Coronary artery (tissue), 2 donors: Measurements from ENCODE around the gene EWSR1.

Experiments used
- DNase-seq: peaks from one replicate; pipeline ENCODE4 v3.0.0-alpha.2; 2017; ENCODE audit warnings: low spot score
- H3K27ac ChIP-seq, 2 donors: fragments of 200-600 bp; sonication (generic); one replicate each; pipeline ENCODE4 v1.5.1; 2016 to 2019
- H3K4me3 ChIP-seq: fragments of 200-600 bp; sonication (generic); 2 replicates; pipeline ENCODE4 v1.5.1; 2016; ENCODE audit warnings: mild to moderate bottlenecking, moderate library complexity
- CTCF ChIP-seq: fragments of 200-600 bp; sonication (generic); IDR thresholded peaks from one replicate; pipeline ENCODE4 v1.5.1; 2019; ENCODE audit warnings: antibody characterized with exemption

EWSR1 gene

GRCh38 chr22:29253561-29254285, 14.3 kb upstream of the EWSR1 start:
- TF ChIP-seq CTCF: no peak
- H3K4me3 ChIP-seq: no peak overlapping the region
- DNase-seq: no peak
- no peak overlapping the region for H3K27ac ChIP-seq

GRCh38 chr22:29254286-29254660, 13.8 kb upstream of the EWSR1 start:
- Histone ChIP-seq H3K4me3 (no peak overlapping the region), H3K27ac (no peak overlapping the region)
- TF ChIP-seq CTCF: no peak
- DNase-seq: no peak

GRCh38 chr22:29255064-29255621, 12.9 kb upstream of the EWSR1 start:
- no peak for DNase-seq
- no peak for TF ChIP-seq CTCF
- Histone ChIP-seq H3K4me3 (no peak overlapping the region), H3K27ac (no peak overlapping the region)

GRCh38 chr22:29256606-29257325, 11.3 kb upstream of the EWSR1 start:
- no peak for DNase-seq
- H3K4me3 ChIP-seq: no peak overlapping the region
- no peak for TF ChIP-seq CTCF
- H3K27ac ChIP-seq: no peak overlapping the region

- no peak overlapping the region for H3K27ac ChIP-seq
- no peak for TF ChIP-seq CTCF
- H3K4me3 ChIP-seq: no peak overlapping the region
- no peak for DNase-seq
These were observed 10.3 kb upstream of the EWSR1 start for GRCh38 chr22:29257751-29258181.

GRCh38 chr22:29258407-29259252, 9.4 kb upstream of the EWSR1 start:
- DNase-seq: no peak
- H3K27ac ChIP-seq: no peak overlapping the region
- TF ChIP-seq CTCF: no peak
- no peak overlapping the region for H3K4me3 ChIP-seq
